ENCODE results near the gene NEDD4.
"Not testable (repeated sequence)": the region's sequence is repeated elsewhere in the genome, so short reads cannot be mapped to it uniquely, and the experiment has no call there.

The NEDD4 gene

DNA sequence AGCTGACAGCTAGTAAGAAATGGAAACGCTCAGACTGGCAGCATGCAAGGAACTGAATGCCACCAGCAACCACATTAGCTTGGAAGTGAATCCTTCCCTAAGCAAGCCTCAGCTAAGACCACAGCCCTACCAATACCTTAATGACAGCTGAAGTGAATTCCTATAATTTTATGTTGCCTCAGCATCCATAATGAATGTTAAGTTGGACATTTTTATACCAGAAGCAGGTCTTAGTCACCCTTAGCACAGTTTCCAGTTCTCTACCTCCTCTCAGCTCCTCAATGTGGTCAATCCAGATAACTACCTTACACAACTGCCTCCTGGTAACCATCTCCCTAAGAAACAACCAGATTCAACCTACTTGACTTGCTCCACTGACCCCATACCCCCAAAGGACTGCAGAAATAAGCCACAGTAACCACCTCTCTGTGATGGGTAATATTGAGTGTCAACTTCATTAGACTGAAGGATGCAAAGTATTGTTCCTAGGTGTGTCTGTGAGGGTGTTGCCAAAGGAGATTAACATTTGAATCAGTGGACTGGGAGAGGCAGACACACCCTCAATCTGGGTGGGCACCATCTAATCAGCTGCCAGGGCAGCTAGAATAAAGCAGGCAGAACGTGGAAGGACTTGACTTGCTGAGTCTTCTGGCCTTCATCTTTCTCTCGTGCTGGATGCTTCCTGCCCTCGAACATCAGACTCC is 33.5 kb downstream of the NEDD4 start:
- in situ Hi-C loops (cut with MboI; ENCODE audit: low sequenced_read_pairs): no loop called here

DNA sequence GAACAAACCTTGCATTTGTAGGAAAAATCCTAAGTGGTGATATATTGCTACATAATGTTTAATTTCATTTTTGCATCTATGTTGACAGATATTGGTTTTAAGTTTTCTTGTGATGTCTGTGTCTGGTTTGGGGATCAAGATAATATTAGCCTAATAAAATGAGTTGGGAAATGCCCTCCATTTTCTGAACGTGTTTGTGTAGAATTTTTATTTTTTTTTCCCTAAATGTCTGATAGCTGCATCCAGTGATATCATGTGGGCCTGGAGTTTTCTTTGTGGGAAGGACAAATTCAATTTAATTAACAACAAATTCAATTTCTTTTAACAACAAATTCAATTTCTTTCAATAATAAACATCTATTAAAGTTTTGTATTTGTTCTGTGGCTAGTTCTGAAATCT is 35.1 kb downstream of the NEDD4 start:
- in situ Hi-C loops (cut with MboI; ENCODE audit: low sequenced_read_pairs): no loop called here

DNA sequence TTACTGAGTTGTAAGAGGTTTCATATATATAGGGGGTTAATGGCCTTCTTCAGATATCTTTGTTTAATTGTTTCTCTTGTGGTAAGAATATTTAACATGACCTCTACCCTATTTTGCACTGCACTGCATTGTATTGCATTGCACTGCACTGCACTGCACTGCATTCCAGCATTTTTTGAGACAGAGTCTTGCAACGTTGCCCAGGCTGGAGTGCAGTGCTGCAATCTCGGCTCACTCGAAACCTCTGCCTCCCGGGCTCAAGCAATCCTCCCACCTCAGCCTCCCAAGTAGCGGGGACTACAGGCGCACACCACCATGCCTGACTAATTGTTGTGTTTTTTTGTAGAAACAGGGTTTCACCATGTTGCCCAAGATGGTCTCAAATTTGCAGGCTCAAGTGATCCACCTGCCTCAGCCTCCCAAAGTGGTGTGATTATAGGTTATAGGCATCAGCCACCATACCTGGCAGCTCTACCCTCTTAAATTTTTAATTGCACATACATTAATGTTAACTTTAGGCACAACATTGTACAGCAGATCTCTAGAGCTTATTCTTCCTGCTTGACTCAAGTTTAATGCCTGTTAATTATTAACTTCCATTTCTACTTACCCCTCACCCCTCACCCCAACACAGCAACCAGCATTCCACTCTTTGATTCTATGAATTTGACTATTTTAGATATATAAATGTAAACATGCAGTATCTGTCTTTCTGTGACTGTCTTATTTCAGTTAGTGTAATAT is 38.4 kb downstream of the NEDD4 start:
- in situ Hi-C loops (cut with MboI; ENCODE audit: low sequenced_read_pairs): no loop called here

DNA sequence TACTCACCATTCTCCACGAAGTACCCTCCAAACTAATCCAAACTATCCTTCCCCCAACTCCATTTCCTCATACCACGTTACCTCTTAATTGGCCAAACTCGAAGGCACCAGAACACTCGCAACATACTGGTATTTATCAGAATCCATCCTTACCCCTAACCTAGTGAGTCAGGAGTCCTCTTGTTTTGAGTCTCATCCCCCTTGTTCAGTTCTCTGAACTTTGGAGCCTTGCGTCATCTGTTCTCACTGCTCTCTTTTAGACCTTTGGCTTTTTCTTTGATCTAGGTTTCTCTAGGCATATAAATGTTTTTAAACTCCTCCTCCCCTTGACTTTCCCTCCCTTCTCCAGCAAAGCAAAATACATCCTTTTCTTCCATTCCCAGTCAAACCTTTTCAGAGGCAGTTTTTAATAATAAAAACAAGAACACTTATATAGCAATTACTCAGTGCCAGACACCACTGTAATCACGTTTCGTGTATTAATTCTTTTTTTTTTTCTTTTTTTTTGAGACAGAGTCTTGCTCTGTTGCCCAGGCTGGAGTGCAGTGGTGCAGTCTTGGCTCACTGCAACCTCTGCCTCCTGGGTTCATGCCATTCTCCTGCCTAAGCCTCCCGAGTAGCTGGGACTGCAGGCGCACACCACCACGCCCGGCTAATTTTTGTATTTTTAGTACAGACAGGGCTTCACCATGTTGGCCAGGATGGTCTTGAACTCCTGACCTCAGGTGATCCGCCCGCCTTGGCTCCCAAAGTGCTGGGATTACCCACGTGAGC is 40.7 kb downstream of the NEDD4 start:
- in situ Hi-C loops (cut with MboI; ENCODE audit: low sequenced_read_pairs): not testable (repeated sequence)

DNA sequence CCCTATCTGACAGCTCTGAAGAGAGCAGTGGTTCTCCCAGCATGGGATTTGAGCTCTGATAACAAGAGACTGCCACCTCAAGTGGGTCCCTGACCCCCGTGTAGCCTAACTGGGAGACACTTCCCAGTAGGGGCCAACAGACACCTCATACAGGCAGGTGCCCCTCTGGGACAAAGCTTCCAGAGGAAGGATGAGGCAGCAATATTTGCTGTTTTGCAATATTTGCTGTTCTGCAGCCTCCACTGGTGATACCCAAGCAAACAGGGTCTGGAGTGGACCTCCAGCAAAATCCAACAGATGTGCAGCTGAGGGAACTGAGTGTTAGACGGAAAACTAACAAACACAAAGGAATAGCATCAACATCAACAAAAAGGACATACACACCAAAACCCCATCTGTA is 48.8 kb downstream of the NEDD4 start:
- in situ Hi-C loops (cut with MboI; ENCODE audit: low sequenced_read_pairs): not testable (repeated sequence)

DNA sequence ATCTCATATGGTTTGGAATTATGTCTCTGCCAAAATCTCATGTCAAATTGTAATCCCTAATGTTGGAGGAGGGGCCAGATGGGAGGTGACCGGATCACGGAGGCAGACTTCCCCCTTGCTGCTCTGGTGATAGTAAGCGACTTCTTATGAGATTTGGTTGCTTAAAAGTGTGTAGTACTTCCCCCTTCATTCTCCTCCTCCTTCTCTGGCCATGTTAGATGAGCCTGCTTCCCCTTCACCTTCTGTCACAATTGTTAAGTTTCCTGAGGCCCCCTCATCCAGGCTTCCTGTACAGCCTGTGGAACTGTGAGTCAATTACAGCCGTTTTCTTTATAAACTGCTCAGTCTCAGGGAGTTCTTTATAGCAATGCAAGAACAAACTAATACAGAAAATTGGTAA is 51.1 kb downstream of the NEDD4 start:
- in situ Hi-C loops (cut with MboI; ENCODE audit: low sequenced_read_pairs): no loop called here

GRCh38 chr15:55937040-55937439 is 56.4 kb downstream of the NEDD4 start:
- in situ Hi-C loops (cut with MboI; ENCODE audit: low sequenced_read_pairs): no loop called here

- in situ Hi-C loops (cut with MboI; ENCODE audit: low sequenced_read_pairs): no loop called here
These were observed 64.5 kb downstream of the NEDD4 start for GRCh38 chr15:55928955-55929354.

DNA sequence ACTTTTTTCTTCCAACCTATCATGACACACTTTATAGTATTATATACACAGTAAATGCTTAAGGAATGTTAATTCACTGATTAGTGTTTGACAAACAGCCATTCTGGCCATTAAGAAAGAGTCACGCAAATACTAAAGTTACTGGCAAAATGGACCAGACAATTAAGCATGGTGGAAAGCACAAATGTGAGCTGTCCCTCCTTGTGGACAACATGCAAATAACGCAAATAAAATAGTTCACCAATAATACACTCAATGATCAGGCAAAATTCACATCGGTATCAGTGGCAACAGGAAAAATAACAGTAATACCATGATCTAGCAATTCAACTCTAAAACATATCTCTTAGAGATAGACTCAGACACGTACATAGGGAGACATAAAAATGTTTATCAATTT is 71.7 kb downstream of the NEDD4 start:
- in situ Hi-C loops (cut with MboI; ENCODE audit: low sequenced_read_pairs): no loop called here

GRCh38 chr15:55917881-55918296 is 75.5 kb downstream of the NEDD4 start:
- in situ Hi-C loops (cut with MboI; ENCODE audit: low sequenced_read_pairs): no loop called here

DNA sequence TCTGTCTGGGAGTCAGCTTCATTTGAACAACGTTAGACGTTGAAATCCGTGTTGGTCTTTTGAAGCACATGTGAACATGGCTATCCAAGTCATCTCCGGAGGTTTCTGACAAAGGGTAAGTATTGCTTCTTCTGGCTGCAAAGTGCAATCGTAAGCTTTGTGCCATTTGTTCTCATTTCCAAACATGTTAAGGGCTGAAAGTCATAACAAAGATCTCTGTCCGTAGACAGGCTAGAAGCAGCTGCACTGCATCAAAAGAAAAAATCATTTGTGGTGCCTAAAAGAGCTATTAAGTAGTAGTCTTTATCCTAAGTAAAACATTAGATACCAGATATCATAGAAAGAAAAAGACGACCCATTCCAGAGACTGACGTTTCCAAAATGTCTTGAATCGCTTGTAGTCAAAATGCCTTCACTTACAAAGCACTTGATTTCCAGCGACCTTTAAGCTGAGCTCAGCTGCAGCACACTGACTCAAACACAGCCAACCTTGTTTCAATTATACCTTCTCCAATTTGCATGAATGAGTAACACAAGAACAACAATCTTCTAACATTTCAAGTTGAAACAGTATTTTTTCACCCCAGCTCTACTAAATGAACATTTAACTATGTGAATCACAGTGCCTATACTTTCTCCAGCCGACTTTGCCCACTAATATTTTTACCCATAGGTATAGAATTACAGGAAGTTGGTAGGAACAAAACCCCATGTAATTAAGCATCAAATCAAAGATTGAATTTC is 76.6 kb downstream of the NEDD4 start:
- in situ Hi-C loops (cut with MboI; ENCODE audit: low sequenced_read_pairs): no loop called here

DNA sequence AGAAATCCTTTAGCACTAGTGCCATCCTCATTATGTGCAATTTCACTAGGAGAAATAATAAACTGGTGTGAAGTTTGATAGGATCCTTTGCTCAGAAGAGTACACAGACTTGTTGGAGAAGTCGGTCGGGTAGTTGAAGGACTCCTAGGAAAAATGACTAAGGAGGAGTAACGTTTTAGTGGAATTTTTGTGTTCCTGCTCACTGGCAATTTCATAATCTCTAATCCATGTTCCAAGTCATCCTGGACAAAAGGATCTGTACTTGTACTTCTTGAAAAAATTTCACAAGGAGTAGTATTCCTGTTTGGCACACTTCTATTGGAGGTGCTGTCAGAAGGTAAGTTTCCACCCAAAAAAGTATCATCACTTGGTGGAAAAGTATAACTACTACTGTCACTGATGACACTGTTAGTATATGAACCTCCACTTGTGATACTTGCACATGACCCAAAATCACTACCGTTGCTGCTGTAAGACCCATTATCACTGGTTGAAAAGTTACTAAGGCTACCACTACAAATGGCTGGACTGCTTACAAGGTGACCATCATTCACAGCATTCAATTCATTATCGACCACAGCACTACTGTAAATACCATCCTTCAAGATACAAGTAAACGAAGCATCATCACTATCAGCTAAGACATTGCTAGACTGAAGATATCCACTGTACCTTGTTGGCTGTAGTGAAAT is 77.4 kb downstream of the NEDD4 start:
- in situ Hi-C loops (cut with MboI; ENCODE audit: low sequenced_read_pairs): no loop called here

- in situ Hi-C loops (cut with MboI; ENCODE audit: low sequenced_read_pairs): no loop called here
These were observed 78.2 kb downstream of the NEDD4 start for GRCh38 chr15:55915221-55915620.

GRCh38 chr15:55914446-55914845 is 79.0 kb downstream of the NEDD4 start:
- in situ Hi-C loops (cut with MboI; ENCODE audit: low sequenced_read_pairs): no loop called here

- in situ Hi-C loops (cut with MboI; ENCODE audit: low sequenced_read_pairs): no loop called here
These were observed 80.4 kb downstream of the NEDD4 start for GRCh38 chr15:55912982-55913381.

- in situ Hi-C loops (cut with MboI; ENCODE audit: low sequenced_read_pairs): no loop called here
These were observed 84.2 kb downstream of the NEDD4 start for GRCh38 chr15:55909036-55909811.

GRCh38 chr15:55907797-55908196 is 85.6 kb downstream of the NEDD4 start:
- in situ Hi-C loops (cut with MboI; ENCODE audit: low sequenced_read_pairs): no loop called here

- in situ Hi-C loops (cut with MboI; ENCODE audit: low sequenced_read_pairs): no loop called here
These were observed 90.4 kb downstream of the NEDD4 start for GRCh38 chr15:55902981-55903380.

GRCh38 chr15:55900019-55900418 is 93.4 kb downstream of the NEDD4 start:
- in situ Hi-C loops (cut with MboI; ENCODE audit: low sequenced_read_pairs): no loop called here

- in situ Hi-C loops (cut with MboI; ENCODE audit: low sequenced_read_pairs): no loop called here
These were observed 93.9 kb downstream of the NEDD4 start for GRCh38 chr15:55899537-55899936.

All from HL-60/S4 (cell line).